Suprapubic skin (tissue), 4 donors: ENCODE data around the gene IGSF22.

Source experiments
- CTCF ChIP-seq, 2 donors: fragments of 200-600 bp in 1 of 2; fragments of 450-650 bp in 1 of 2; sonication (generic) in 1 of 2; IDR thresholded peaks; one replicate each; pipeline ENCODE4 v1.5.1; 2016 to 2019; ENCODE audit warnings: antibody characterized with exemption in 2 of 2, mild to moderate bottlenecking in 1 of 2, moderate library complexity in 1 of 2
- EP300 ChIP-seq: sonication (generic); formaldehyde crosslinking; IDR thresholded peaks from one replicate; pipeline ENCODE4 v1.6.1; 2017; ENCODE audit warnings: antibody characterized with exemption
- POLR2A ChIP-seq, 2 donors: fragments of 450-650 bp; IDR thresholded peaks; one replicate each; pipeline ENCODE4 v1.6.1; 2017; ENCODE audit warnings: antibody characterized with exemption in 2 of 2, mild to moderate bottlenecking in 2 of 2, moderate library complexity in 2 of 2
- POLR2AphosphoS5 ChIP-seq, 3 donors: sonication (generic); formaldehyde crosslinking; IDR thresholded peaks; one replicate each; pipeline ENCODE4 v1.6.1; 2017; ENCODE audit warnings: antibody characterized with exemption in 3 of 3

- TF ChIP-seq CTCF (IDR thresholded peaks at IDR 0.05) (no peak), POLR2AphosphoS5 (IDR thresholded peaks at IDR 0.05) (no peak), POLR2A (IDR thresholded peaks at IDR 0.05) (no peak), EP300 (no peak)
These were observed 28.3 kb upstream of the IGSF22 start for GRCh38 chr11:18754308-18754707.
